ENCODE results near the gene OPHN1.

- TF ChIP-seq POLR2A (IDR thresholded peaks at IDR 0.05) (no peak), CTCF (IDR thresholded peaks at IDR 0.05) (no peak)
Observed at GRCh38 chrX:68209008-68209407, 224.3 kb downstream of the OPHN1 start.
